Tongue (tissue), 2 donors: Measurements from ENCODE around the gene ARID2. TPM values are rescaled to one million over a fixed set of nuclear protein-coding genes. Genes with fewer than 3 reads are reported as not detected.

Experiments
- DNase-seq: peaks from one replicate; pipeline ENCODE4 v3.0.0-alpha.2; 2015
- total RNA-seq: library from RNA; depleted of rRNA; stranded (reverse); fragments of >200 nt; gene quantifications from one replicate; pipeline ENCODE4 v1.2.3, GENCODE V29; 2014

ARID2 gene
- total RNA-seq, 1 donor from 2014 or later: 54.8 TPM

DNA sequence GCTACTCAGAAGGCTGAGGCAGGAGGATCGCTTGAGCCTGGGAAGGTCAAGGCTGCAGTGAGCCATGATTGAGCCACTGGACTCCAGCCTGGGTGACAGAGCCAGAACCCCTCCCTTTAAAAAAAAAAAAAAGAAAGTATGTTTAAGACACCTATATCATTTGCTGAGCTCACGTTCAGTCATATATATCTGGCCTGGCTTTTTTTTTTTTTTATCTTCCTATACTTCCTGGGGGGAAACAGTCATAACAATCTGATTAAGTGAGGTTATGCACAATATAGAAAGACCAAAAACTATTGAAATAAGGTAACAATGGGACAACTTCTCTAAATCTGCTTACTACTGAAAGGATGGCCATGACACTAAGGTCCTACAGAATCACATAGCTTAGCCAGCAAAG lies 9.4 kb upstream of the ARID2 start:
- no peak for DNase-seq

DNA sequence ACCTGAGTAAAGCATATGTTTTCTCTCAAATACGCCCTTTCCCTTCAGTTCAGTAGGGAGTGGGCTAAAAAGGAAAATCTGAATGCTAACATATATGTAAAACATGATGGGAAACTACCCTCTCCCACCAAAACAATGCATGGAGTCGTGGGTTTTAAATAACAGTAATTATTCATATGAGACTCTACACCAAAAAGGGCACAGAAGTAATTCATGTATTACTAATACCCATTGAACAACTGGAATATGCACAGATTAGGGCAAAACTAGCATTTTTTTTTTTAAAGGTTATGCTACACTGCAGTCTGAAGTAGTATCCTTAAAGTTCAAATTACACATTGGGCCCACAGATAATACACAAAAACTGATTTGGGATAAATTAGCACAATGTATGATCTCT lies 8.1 kb upstream of the ARID2 start:
- DNase-seq: no peak

DNA sequence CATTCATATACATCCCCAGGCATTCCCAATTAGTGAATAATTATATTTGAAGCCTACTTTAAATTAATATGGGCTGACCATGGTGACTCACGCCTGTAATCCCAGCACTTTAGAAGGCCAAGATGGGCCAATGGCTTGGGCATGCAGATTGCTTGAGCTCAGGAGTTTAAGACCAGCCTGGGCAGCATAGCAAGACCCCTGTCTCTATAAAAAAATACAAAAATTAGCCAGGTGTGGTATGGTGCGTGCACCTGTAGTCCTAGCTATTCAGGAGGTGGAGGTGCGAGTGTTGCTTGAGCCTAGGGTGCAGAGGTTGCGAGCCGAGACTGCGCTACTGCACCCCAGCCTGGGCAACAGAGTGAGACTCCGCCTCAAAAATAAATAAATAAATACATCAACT lies 7.6 kb upstream of the ARID2 start:
- no peak for DNase-seq

DNA sequence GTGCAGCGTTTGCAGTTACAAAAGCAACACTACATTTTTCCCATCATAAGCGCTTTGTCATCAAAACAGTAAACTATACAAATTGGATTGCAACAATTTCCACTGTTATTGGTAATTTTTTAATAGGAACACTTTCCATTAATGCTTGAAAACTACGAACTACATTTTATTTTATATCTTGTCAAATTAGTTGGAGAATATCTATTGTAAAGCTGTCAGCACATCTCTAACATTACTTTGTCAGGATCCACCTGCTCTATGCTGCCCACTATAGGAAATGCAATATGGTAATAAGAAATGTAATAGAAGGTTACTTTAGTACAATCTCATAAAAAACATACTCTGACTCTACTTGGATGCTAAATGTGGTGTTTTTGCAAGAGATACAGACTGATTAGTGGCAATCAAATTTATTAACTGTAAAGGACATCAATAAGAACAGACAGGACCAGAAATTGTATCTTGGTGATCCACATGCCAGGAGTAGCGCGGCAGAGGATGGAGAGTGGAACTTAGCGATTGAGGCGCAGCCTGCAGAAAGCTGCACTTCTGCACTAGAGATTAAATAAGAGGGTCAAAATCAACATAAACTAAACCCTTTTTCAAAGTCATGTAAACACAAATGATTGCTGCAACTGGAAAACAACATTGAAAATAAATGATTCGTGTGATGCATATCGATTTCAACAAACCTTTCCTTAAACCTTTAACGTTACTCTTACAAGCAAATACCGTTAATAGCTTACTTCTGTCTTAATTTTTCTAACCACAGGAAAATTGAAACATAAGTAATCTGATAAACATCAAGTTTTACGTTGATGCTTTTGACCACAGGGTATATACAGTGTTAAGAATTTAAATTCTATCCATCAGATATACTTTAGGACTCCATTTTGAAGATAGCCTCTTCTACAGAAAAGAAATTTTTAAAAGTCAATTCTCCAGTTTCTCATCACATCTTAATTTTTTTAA lies 3.6 kb upstream of the ARID2 start:
- peak; percentile 78 for DNase-seq

DNA sequence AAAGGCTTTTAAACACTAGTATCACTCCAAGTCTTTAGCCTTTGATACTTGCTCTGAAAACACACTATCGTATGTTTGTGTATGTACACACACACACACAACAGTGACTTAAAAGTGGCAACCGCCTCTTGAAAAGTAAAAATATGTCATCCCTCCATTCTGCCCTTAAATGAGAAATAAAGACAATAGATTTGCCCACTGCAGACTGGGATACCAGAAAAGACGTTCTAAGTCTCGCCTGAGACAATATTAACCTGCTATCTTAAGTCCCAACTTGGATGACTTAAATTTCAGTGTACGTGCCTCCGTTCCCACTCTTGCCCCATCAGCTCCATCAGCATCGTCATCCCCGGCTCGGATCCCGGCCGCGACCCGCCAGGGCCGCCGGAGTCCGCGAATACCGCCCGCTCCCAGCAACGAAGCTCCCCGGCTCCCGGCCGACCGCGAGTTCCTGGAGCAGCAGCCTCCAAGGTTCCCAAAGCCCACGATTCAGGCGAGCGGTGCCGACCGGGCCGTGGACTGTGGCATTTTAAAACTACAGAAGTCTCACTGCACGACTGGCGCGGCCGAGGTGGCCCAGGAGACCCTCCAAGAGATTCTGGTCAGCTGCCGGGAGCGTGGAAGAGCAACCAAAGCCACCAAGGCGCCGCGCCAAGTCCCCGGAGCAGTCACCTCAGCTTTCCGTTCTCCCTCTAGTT lies 2.8 kb upstream of the ARID2 start:
- peak; percentile 32 for DNase-seq

DNA sequence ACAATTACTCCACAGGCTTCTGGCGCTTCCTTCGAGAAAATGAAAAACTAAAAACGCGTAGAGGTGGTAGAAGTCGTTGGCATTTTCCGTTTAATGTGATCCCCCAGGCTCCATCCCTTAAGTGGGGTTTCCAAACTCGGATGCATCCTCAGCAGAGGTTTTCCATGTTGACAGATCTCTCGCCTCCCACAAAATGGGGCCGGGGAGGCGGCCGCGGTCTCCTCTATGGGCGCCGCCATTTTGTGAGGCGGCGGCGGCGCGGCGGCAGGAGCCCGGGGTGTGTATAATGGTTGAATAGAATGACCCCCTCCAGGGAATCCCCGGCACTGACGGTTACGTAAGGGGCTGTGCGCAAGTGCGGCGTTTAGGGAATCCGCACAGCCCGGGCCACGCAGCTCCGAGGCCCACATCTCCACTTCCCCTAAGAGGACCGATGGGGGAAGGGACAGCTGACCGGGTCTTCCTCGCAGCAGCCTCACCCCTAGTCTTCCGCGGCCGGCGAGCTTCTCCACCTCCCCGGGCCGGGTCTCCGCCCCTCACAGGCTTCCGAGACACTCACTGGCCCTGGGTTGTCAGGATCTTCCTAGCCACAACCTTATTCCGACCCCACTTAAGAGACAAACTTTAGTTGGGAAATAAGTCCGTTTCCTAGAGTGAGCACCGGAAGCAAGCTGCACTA lies 2.1 kb upstream of the ARID2 start:
- peak; percentile 98 for DNase-seq

DNA sequence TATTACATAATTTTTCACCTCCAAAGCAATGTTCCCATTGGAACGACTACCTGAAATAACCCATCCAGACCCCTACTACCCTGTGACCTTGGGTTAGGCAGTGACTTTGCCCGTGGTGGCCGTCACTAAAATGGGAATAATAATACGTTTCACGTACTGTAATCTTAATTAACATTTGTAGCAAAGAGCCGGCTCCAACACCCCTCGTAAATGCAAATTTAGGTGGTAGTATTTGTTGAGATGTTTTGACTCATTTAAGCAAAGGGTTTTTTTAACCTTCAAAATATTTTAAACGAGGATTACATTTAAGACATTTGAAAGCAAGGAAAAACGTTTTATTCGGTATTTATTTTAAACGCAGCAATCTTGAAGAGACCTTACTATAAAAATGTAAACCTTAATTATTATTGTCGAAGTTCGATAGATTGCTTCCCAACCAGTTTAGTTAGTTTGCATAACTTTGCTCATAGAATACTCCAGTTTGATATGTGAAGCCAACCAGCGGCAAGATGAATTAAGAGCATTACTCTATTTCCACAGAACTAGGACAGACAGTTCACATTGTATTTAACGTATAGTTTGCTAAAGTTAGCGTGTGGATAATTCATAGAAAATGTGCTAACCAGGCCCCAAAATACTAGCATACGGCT lies 1.4 kb upstream of the ARID2 start:
- no peak for DNase-seq

DNA sequence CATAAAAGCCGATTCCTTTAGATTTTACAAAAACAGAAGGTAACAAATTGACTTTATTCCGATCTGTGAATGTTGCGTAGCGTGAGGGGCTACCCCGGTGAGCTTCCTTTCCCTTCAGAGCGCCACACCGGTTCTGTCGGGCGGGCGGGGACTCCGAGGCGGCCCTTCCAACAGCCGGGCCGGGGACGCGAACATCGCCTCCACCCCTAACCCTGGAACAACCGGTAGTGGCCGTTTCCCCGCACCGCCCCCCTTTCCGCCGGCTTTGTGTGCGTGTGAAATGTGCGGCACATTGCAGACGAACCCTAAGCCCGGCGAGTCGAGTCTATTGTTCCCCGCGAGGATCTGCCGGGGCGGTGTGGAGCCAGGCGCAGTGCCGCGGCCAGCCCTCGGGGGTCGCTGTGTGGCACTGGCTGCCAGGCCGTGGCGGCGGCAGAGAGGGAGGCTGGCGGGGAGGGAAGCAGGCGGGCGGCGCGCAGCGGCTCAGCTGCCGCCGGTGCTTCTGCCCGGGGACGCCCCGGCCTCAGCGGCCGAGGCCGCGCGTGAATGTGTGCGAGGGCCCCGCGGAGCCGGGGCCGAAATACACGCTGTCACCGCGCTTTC lies 775 bp upstream of the ARID2 start:
- peak; percentile 99 for DNase-seq

DNA sequence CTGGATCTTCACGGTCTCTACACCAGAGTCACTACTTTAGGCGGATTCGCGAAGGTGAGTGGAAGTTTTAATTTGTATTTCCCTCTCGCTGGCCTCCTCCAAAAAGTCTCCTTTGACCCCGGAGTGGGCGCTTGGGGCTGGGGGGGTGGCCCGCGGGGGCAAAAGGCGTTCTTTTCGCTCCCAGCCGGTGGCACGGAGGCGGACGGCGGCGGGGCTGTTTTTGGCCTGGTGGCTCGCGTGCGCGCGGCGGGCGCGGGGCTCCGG lies 510 bp downstream of the ARID2 start:
- no peak for DNase-seq

DNA sequence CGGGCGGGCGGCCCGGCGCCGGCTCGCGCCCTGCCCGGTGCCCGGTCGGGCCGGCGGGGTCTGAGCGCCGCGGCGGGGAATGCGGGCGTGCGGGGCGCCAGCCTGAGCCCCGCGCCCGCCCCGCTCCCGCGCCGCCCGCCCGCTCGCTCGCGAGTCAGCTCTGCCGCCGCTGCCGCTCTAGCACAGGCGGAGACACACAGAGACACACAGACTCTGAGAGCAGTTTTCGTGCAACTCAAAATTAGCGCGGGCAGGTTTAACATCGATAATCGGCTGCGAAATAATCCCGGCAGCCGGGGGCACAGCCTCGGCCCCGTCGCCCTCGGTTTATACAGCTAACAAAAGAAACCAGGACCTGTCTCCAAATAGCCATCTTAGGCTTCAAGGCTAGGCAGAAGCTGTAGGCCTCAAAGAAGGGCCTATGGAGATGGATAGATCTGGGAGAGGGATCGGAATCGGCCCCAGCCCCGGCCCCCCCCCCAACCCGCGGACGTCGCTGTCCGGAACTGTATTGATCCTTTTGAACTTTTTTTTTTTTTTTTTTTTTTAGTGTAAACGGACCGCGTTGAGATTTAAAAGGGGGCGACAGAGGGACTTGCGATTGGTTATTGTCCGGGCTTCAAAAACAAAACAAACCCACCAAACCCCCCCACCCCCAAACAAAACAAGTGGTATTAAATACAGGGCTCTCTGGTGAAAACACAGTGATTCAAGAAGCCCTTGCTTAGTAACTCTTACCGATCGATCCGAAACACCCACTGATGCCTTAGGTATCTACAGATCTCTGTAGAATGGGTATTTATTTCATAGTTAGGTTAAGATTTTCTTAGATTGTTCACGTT lies 1.1 kb downstream of the ARID2 start:
- peak; percentile 75 for DNase-seq

DNA sequence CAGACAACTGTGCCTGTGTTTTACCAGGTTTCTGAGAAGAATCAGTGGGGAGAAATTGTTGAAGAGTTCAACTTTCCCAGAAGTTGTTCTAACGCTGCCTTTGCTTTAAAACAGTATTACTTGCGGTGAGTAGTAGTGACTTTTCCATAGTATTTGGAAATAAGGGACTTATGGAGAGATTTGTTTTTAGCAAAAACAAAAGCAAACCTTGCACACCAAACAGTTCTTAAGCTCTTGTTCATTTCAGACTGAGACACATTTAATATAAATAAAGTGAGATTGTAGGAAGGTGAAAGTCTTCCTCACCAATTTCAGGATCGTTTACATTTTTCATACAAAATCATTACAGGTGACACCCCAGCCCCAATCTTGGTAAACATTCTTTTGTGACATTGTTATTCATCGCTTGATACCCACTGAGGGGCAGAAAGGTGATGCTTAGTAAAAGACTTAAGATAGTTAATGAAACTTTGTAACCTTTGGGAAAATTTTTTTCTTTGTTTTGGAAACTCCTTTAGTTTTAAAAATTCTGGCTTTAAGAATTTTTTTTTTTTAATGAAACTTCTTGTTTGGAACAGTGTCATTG lies 1.8 kb downstream of the ARID2 start:
- no peak for DNase-seq

DNA sequence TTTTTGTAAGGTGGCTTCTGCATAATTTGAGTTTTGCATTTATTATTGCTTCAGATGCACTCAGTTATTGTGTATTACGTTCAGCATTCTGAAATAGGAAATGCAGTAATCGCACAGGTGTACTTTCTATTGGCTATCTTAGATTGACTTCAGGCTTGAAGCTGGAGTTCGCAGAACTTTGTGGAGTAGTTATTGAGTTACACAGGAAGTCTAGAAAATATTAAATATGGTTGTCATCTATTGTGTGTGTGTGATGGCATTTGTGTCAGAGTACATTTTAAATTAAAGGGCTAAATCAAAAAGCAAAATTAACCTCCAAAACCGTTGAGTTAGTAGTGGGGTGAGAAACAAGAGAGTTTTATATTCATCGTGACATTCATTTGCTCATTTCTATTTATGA lies 2.7 kb downstream of the ARID2 start:
- DNase-seq: peak; percentile 39

DNA sequence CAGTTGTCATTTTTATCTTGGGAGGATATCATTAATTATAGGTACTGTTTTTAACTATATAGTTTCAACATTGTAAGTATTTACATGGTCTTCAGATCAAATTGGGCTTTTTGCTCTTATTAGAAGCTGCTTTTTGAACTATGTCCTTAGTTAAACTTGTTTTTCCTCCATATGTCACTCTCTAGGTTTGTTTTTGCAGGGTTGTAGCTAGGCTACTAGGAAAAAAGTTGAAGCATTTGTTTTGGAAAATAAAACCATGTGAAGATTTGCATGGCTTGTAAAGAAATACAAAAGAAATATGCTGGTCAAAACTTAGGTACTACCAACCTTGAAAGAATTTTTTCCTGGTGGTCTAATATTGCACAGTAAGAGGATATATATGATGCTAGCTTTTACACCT lies 3.4 kb downstream of the ARID2 start:
- peak; percentile 22 for DNase-seq

DNA sequence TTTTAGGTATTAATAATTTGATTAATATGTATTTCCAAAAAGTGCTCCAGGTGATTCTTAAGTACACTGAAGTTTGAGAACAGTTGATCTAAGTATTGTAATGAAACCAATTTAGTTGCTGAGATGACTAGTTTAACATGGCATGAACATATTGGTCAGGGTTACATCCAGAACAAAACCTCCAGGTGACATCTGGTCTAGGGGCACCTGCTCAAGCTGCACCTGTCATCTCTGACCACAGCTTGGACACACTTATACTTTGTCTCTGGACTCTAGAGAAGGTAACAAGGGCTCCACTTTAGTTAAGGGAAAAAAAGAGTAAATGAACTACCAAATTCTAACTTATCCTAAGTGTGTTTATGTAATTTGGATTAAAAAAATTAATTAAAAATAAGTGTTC lies 8.1 kb downstream of the ARID2 start:
- no peak for DNase-seq

DNA sequence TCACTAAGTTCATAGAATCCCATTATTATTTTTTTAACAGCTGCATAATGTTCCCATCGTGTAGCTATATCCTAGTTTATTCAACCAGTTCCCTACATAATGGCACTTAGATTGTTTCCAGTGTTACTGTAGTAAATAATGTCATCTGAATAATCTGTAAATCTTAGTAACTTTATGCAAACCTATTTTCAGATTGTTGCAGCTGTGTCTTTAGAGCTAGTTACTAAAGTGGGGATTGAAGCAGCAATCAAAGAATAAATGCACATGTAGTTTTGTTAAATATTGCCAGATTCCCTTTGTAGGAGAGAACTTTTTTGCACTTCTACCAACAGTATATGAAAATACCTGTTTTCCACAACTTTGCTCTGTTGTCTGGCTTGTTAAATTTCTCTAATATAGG lies 13.1 kb downstream of the ARID2 start:
- no peak for DNase-seq

DNA sequence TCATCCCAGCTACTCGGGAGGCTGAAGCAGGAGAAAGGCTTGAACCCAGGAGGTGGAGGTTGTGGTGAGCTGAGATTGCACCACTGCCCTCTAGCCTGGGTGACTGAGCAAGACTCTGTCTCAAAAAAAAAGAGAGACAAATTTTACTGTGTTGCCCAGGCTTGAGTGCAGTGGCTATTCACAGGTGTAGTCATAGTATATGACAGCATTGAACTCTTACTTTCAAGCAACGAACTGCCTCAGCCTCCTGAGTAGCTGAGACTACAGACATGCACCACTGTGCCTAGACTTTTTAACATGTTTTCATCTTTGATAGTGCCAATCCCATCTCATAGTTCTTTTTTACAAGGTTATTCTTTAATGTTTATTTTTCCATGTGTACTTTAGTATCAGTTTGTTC lies 13.7 kb downstream of the ARID2 start:
- no peak for DNase-seq

DNA sequence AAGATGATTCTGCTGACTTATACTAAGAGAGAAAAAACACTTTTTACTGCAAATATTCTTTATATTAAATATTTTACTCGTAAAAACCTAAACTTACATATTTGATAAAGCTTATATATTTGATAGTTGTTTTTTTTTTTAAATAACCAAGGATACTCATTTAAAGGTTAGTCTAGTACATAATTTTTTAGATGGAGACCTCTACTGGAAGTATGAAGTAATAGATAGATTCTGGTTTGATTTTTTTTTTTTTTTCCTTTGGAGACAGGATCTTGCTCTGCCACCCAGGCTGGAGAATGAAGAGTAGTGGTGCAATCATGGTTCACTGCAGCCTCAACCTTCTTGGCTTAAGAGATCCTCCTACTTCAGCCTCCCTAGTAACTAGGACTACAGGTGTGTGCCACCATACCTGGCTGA lies 16.4 kb downstream of the ARID2 start:
- no peak for DNase-seq

DNA sequence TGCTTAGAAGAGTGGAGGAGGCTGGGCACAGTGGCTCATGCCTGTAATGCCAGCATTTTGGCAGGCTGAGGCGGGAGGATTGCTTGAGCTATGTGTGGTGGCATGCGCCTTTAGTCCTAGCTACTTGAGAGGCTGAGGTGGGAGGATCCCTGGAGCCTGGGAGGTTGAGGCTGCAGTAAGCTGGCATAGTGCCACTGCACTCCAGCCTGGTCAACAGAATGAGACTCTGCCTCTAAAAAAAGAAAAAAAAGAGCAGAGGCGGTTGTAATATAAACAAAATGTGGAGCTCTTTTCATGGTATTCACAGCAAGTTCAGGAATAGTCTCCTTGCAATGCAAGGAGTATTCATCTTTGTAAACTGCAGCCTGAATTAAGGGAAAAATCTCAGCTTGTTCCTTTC lies 27.2 kb downstream of the ARID2 start:
- no peak for DNase-seq

DNA sequence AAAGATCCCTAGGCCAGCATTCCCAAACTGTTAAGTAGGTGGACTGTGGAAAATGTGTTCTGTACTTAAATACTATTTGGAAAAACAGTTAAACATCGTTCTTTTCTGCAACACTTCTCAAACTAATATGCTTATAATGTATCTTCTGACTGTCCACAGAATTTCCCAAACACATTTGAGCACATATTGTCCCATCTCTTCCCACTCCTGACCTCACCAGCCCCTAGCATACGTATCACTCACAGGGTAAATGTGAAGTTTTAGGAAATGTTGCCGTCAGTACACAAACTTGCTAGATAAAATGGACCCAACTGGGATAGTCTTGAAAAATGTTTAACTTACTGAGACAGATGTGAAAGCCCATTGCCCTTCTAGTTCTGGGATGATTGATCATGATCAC lies 27.7 kb downstream of the ARID2 start:
- DNase-seq: no peak

DNA sequence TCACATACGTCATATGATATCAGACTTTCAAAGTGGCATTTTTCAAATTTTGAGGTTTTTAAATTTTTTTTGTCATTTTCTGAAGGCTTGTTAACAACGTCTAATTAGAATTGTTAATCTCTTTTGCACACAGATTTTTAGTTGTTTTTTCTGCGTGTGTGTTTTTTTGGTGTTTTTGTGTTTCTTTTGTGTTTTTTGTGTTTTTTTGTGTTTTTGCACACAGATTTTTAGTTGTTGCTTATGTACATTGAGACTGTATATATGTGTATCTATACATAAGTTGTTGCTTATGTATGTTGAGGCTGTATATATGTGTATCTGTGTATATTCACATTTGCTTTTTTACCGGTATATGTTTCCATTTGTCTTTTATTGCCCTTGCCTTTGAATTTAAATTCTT lies 30.8 kb downstream of the ARID2 start:
- no peak for DNase-seq
